Measurements from ENCODE around the gene PAX6.

GRCh38 chr11:31797190-31798056, 13.7 kb downstream of the PAX6 start:
- no peak for TF ChIP-seq EGR1 (IDR thresholded peaks at IDR 0.05)
- TF ChIP-seq FOXM1 (IDR thresholded peaks at IDR 0.05; ENCODE audit: borderline replicate concordance, low read depth): no peak
- no peak for TF ChIP-seq TEAD4 (IDR thresholded peaks at IDR 0.05)
- TF ChIP-seq NFIC (IDR thresholded peaks at IDR 0.05): no peak
- TF ChIP-seq, protein P1, sequence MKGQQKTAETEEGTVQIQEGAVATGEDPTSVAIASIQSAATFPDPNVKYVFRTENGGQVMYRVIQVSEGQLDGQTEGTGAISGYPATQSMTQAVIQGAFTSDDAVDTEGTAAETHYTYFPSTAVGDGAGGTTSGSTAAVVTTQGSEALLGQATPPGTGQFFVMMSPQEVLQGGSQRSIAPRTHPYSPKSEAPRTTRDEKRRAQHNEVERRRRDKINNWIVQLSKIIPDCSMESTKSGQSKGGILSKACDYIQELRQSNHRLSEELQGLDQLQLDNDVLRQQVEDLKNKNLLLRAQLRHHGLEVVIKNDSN (IDR thresholded peaks at IDR 0.05): no peak
- no peak for TF ChIP-seq TCF12 (IDR thresholded peaks at IDR 0.05; ENCODE audit: low read depth)
- TF ChIP-seq MAX (IDR thresholded peaks at IDR 0.05): no peak
